Stimulated activated naive CD4-positive, alpha-beta T cell treated with Interleukin-2 at 50 U/mL for 16 hours (primary cell): ENCODE data around the gene TMEM97.
"Not testable (repeated sequence)": the region's sequence is repeated elsewhere in the genome, so short reads cannot be mapped to it uniquely, and the experiment has no call there.

Experiments used
- DNase-seq: peaks from one replicate; lab custom pipeline; 2025; lab: John Stamatoyannopoulos, UW

Gene TMEM97

DNA sequence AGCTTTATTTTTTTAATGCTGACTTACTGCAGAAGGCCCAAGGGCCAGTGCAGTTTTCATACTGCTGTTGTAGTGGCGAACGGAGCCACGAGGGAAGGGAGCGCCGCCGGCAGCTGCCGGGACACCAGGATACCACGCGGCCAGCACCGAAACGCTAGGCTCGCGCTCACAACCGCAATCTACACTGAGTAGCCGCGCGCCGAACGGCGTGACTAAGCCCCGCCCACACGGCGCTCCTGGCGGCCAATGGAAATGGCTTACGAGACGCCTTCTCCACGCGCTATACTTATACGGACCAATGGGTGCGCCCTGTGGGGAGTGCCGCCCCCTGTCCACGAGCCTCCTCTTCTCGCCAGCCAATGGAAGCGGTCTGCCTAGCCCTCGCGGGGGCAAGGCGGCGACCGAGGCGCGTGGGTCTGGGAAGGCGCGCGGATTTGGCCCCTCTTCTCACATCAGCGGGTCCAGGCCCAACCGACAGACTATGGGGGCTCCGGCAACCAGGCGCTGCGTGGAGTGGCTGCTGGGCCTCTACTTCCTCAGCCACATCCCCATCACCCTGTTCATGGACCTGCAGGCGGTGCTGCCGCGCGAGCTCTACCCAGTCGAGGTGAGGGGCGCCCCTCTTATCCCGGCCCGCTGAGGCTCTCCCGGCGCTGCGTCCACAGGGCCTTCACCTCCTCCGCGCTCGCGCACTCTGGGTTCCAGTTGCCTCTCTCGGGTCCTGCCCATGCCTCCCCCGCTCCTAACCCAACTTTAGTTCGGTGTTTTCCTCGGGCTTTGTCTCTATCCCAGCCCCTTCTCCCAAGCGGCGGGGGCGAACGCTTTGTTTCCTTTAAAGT is at the start of gene TMEM97:
TSS of gene TMEM97 (plus strand) at position 442 of the 839 bp plus-strand sequence. CDS start at position 482, 40 bp downstream.
- DNase-seq, result peak; percentile 97

DNA sequence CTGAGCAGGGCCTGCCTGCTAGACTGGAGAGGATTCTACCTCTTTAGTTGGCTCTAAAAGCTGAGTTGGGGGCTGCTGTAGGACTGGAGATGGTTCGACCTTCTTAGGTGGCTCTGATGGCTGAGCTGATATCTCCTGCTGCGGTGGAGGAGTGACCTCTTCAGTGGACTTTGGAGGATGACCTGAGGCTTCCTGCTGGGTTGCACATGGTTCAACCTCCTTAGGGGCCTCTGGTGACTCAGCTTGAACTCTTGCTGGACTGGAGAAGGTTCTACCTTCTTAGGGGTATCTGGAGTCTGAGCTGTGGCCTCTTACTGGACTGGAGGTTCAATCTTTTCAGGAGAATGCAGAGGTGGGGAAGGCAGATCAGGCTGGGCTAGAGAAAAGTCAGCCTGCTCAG is 48.9 kb upstream of the TMEM97 start:
- no peak for DNase-seq

DNA sequence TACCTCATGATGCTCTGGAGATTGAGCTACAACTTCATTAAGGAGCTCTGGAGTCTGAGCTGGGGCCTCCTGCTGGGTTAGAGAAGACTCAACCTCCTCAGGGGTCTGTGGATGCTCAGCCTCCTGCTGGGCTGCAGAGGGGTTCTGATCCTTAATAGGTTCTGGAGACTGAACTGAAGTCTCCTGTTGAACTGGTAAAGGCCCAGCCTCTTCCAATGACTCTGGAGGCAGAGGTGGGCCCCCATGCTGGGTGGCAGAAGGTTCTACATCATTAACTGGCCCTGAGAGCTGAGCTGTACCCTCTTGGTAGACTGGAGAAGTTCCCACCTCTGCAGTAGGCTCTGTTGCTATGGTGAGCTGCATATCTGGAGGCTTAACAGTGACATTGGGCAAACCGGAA is 48.1 kb upstream of the TMEM97 start:
- no peak for DNase-seq

DNA sequence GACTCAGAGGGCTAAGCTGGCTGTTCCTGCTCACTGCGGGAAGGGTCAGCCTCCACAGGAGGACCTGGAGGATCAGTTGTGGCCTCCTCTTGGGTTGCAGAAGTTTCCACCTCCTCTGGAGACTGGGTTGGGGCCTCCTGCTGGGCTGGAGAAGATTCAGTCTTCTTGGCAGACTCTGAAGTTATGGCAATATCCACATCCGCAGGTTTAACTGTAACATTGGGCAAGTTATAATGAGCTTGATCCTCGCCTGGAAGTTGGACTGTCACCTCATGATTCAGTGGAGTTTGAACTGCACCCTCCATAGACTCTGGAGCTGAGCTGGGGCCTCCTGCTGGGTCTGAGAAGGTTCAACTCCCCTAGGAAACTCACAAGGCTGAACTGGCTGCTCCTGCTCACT is 47.6 kb upstream of the TMEM97 start:
- DNase-seq, result no peak

DNA sequence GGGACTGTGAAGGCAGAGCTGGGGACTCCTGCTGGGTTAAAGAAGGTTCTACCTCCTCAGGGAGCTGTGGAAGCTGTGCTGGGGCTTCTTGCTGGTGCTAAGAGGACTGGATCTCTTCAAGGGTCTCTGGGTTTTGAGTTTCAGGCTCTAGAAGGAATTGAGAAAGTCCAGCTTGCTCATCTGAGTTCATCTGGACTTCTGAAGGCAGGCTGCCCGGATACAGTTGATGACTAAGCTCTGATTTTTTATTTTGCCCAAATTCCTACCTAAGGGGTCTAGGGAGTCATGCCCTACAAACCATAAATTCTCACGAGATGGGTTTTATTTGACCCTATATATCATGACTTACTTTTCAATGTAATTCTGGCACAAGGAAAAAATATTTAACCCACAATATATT is 46.8 kb upstream of the TMEM97 start:
- DNase-seq, result no peak

DNA sequence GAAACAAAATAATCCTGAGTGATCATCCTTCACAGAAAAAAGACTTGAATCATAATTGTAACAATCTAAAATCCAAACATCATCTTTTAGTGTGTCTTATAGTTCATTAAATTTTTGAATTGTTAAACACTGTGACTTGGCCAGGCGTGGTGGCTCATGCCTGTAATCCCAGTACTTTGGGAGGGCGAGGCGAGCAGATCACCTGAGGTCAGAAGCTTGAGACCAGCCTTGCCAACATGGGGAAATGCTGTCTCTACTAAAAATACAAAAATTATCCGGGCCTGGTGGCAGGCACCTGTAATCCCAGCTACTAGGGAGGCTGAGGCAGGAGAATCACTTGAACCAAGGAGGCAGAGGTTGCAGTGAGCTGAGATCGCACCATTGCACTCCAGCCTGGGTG is 45.7 kb upstream of the TMEM97 start:
- DNase-seq, result not testable (repeated sequence)

DNA sequence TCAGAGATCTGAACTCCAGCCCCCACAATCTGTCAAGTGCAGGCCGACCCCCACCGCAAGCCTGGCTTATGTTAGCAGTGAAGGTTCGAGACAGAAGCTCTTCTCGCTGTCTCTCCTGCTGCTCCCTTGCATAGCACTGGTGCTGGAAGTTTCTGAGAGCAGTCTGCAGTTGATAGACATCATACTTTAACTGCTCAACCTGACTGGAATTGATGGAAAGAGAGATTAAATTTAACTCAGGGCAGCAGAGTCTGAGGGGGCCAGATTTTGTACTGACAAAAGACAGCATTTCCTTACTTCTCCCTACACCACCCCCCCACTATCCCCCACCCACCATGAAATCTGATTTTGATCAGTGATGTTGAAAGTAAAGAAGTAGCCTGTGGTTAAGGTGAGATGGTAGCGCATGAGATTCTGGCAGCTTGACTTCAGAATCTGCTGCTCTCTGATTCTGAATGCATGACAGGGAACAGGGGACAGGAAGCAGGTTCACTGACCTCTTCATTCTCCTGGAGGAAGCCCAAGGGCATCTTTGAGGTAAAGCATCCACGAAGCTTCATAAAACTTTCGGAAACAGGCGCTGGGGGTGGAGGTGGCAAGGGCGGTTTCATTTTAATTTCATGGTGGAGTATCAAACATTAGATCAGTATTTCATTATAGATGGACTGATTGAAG is 44.3 kb upstream of the TMEM97 start:
- DNase-seq, result no peak

DNA sequence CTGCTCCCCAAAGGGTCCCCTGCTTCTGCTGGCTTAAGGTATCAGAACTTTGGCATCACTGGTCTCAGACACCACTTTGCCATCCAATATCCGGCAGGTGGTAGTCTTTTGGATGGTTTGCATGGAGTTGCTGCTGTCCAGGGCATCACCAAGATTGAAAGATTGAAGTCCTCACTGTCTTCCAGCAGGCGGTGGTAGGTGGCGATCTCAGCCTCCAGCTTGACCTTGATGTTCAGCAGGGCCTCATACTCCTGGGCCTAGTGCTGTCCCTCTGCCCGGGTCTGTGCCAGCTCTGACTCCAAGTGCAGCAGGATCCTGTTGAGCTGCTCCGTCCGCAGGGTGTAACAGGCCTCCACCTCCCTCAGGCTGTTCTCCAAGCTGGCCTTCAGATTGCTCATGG is 43.0 kb upstream of the TMEM97 start:
- DNase-seq, result no peak

DNA sequence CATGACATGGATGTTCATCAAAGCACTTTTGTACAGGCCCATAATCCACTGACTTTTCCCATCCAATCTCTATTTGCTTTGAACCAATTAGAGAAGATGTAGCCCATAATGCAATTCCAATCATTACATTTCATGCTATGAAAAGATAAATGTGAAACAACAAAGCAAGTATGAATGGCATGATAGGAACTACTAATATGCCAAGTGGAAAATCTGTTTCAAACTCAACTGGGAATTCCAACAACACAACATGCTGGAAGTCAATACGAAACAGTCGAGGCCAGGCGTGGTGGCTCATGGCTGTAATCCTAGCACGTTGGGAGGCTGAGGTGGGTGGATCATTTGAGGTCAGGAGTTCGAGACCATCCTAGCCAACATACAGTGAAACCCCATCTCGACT is 39.6 kb upstream of the TMEM97 start:
- DNase-seq, result no peak

DNA sequence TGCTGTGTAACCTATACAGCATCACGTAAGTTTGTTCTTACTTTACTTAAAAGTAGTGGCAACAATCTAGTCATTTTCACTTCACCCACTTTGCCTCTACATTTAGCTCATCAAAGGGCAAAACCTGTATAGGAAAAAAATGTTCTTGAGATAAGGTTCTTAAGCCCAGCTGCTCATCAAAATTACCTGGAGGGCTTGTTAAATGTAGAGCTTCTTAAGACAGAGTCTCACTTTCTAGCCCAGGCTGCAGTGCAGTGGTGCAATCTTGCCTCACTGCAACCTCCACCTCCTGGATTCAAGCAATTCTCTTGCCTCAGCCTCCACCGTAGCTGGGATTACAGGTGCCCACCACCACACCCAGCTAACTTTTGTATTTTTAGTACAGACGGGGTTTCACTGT is 38.2 kb upstream of the TMEM97 start:
- no peak for DNase-seq

DNA sequence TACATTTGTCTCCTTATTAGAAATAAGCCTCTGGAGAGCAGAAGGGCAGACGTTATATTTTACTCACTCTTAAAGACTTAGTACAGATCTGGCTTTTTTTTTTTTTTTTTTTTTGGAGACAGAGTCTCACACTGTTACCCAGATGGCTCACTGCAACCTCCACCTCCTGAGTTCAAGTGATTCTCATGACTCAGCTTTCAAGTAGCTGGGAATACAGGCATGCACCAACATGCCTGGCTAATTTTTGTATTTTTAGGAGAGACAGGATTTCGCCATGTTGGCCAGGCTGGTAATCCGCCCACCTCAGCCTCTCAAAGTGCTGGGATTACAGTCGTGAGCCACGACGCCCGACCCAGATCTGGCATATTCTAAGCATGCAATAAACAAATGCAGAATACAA is 36.4 kb upstream of the TMEM97 start:
- no peak for DNase-seq

DNA sequence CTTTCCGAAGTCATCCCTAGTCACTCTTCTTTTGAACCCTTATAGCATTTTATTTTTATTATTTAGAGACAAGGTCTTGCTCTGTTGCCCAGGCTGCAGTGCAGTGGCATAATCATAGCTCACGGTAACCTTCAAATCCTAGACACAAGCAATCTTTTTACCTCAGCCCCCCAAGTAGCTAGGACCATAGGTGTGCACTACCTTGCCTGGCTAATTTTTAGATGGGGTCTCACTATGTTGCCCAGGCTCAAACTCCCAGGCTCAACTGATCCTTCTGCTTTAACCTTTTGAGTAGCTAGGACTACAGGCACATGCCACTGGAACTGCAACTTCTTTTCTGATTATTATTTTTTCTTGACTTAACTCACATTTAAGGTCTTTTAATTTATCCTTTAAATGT is 33.0 kb upstream of the TMEM97 start:
- DNase-seq, result no peak

DNA sequence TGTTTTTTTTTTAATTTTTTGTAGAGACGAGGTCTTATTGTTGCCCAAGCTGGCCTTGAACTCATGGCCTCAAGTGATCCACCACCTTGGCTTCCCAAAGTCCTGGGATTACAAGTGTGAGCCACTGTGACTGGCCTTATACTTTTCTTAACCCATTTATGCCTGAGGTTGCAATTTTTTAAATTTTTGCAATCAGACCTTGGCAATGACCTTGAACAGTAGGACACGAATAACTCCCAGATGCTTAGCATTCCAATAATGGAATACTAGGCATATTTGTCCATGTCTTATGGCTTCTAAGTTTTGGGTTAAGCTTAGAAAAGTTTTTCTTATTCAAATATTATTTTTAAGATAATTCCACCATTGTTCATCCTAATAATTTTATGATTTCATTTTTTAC is 28.3 kb upstream of the TMEM97 start:
- DNase-seq, result no peak

DNA sequence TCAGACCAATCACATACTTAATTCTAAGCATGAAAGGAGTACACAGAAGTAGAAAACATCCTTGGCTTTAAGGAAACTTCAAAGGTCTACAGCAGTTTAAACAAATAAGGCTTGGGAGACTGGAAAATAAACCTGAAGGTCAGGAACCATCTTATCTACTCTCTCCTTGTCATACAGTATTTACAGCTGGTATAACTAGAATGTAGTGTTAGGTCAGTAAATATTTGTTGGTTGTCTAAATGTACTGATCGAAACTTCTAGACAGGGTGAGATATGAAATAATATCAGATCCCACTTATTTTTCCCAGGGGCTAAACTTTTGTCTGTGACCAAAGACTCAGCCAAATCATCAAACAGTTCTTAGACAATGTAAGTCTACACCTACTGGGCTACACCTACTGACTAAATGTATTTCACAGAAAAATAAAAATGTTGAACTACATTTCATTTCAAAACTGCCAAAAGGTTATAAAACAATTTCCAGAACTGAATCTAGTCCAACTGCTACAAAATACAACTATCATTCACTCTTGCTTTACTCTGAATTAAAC is 27.1 kb upstream of the TMEM97 start:
- DNase-seq, result no peak

DNA sequence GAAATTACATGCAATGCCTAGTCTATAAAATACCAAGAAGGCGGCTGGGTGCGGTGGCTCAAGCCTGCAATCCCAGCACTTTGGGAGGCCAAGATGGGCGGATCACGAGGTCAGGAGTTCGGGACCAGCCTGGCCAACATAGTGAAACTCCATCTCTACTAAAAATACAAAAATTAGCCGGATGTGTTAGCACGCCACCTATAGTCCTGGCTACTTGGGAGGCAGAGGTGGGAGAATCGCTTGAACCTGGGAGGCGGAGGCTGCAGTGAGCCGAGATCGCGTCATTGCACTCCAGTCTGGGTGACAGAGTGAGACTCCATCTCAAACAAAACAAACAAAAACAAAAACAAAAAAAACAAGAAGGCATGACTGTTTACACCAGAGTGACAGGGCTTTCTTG is 26.1 kb upstream of the TMEM97 start:
- not testable (repeated sequence) for DNase-seq

DNA sequence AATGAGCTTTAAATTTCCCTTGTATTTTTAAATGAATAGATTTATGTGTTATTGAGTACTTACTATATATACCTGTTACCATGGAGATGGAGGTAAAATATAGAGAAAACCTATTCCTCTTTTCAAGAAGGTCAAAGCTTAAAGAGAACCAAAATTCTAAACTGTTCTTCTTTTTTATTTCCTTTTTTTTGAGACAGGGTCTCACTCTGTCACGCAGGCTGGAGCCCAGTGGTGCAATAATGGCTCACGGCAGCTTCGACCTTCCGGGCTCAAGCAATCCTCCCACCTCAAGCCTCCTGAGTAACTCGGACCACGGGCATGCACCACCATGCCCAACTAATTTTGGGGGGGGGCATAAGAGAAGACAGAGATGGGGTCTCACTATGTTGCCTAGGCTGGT is 25.0 kb upstream of the TMEM97 start:
- DNase-seq, result no peak

DNA sequence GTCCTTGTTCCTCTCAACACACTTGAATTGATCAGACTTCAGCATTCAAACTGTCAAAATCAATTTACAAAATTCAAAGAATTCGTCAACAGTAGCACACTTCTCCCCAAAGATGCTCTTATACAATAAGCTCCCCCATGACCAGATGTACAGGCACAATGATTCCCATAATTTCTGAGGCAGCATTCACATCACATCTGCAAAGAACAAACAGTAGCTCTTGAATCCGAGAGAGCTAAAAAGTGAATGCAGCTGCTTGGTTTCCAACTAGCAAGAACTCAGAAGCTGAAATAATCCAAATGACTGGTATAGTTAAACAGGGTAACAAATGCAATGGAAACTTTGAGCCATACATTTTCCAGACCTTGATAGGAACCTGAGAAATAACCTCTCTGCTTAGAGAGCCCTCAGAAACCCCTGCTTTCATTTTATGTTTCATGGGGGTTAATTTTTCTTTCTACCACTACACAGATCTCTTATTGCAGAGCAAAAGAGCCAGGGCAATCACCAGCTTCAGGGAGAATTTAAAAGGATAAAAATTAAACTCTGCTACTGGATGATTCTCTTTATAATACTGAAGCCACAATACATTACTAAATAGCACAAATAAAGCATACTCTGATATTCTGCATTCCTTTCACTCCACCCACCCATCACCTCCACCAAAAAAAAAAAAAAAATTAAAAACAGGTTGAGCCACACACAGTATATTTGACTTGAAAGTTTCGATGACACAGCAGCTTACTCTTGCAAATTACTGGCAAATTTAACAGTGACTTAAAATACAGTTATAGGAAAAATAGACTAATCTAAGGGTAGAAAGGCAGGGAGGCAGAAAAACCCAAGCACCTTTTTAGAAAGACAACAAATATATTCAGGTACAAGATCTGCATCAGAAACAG is 23.1 kb upstream of the TMEM97 start:
- no peak for DNase-seq

DNA sequence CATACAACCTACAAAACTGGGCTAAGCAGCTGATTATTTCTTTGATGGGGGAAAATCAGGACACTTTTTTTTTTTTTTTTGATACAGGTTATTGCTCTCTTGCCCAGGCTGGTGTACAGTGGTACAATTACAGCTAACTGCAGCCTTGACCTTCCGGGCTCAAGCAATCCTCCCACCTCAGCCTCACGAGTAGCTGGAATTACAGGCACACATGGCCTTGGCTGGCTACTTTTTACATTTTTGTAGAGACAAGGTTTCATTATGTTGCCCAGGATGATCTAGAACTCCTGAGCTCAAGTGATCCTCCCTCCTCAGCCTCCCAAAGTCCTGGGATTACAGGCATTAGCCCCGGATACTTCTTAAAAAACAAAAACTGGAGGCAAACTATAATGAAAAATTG is 20.6 kb upstream of the TMEM97 start:
- no peak for DNase-seq

DNA sequence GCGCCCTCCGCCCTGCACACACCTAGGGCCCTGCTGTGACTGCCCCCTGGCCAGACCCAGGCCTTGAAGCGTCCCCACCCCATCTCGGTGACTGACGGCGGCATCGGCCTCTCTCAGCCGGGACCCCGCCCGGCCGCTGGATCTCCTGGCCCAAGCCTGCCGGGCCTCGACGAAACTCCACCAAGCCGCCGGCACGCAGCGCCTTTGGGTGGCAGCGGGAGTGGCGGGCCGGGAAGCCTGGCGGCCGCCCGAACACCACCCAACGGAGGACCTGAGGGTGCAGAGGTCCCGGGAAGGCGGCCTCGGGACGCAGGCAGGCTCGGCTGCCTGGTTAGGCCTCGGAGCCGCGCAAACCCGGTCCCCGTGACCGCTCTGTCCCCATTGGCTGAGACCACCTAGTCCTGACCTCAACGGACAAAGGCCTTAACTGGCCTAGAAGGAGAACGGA is 12.0 kb upstream of the TMEM97 start:
- no peak for DNase-seq

DNA sequence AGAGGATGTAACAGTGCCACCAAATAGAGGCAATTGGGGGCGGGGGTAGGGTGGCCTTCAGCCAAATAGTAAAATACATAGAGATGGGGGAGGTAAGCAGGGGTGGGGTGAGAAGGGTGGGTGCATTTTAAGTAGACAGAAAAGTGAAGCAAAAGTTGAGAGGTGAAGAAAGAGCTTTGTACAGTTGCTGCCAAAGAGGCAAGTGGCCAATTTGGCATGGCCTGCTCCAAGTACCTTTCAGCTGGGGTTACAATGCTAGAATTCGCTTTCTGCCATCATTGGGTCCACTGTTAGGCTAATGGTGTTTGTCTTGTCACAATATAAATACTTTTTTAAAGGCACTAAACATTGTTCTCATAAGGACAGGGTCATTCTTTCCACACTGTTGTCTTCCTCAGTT is 5.2 kb upstream of the TMEM97 start:
- DNase-seq, result no peak

DNA sequence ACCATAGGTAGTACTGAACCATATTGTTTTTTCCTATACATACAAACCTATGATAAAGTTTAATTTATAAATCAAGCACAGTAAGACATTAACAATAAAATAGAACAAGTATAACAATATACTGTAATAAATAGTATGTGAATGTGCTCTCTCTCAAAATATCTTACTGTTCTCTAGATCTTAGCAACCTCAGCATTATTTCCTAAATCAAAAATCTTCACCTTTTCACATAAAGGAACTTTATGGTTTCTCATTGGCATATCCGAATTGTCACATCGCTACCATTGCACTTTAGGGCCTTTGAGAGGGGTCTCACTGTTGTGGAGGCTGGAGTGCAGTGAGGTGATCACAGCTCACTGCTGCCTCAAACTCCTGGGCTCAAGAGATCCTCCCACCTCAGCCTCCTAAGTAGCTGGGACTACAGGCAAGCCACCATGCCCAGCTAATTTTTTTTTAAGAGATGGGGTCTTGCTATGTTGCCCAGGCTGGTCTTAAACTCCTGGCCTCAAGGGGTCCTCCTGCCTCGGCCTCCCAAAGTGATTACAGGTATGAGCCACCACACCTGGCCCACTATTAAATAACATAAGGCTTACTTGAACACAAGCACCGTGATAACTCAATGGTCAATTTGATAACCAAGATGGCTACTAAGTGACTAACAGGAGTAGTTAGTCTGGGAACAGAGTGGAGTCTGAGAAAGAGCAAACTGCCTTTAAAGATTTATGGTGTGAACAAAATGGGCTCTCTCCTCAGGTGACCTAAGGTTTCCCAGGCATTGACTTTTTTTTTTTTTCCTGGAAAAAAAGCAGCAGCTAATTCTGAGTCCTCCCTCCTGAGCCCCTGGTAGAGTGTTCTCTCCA is 2.9 kb upstream of the TMEM97 start:
- DNase-seq, result no peak
